Measurements from ENCODE around the gene KCNJ12. TPM values are rescaled to one million over a fixed set of nuclear protein-coding genes. Genes with fewer than 3 reads are reported as not detected.

The KCNJ12 gene
- total RNA-seq, 6 donors from 2014 or later: 1.2 to 3.8 (median 2.0) TPM

- 91 to 96% methylated on average over 11 of the region's 11 CpGs for WGBS, 2 donors
- TF ChIP-seq POLR2A (IDR thresholded peaks at IDR 0.05) (no peak), POLR2AphosphoS5 (IDR thresholded peaks at IDR 0.05) (no peak), CTCF (IDR thresholded peaks at IDR 0.05) (no peak), EP300 (IDR thresholded peaks at IDR 0.05) (no peak)
- Histone ChIP-seq H3K4me1 (peaks cover 8 to 13% (median 10%) of the 10 kb centered on the region in 4 donors), H3K36me3 (no peaks in the 10 kb centered on the region), H3K27me3 (peaks cover 0 to 10% (median 0%) of the 10 kb centered on the region in 4 donors), H3K9me3 (no peaks in the 10 kb centered on the region), H3K27ac (no peak overlapping the region), H3K4me3 (no peak overlapping the region)
- peak in 1 of 2 donors; percentile 26 for DNase-seq
- no peak for ATAC-seq (ENCODE audit: low FRiP score in 2 of 2)
Measured at GRCh38 chr17:21466550-21466949, 90.4 kb downstream of the KCNJ12 start.

- no peak for DNase-seq
- no peaks in the 10 kb centered on the region for H3K9me3 ChIP-seq
- peaks cover 8 to 13% (median 10%) of the 10 kb centered on the region in 4 donors for H3K4me1 ChIP-seq
- peaks cover 0 to 10% (median 0%) of the 10 kb centered on the region in 4 donors for H3K27me3 ChIP-seq
- TF ChIP-seq EP300 (IDR thresholded peaks at IDR 0.05): no peak
- TF ChIP-seq POLR2A (IDR thresholded peaks at IDR 0.05): no peak
- TF ChIP-seq POLR2AphosphoS5 (IDR thresholded peaks at IDR 0.05): no peak
- TF ChIP-seq CTCF (IDR thresholded peaks at IDR 0.05): no peak
- H3K4me3 ChIP-seq: no peak overlapping the region
- no peak overlapping the region for H3K27ac ChIP-seq
- WGBS, 2 donors: 77 to 86% methylated on average over 7 of the region's 7 CpGs
- no peak for ATAC-seq (ENCODE audit: low FRiP score in 2 of 2)
- no peaks in the 10 kb centered on the region for H3K36me3 ChIP-seq
Measured at GRCh38 chr17:21467196-21467595, 91.0 kb downstream of the KCNJ12 start.

- no peak for ATAC-seq (ENCODE audit: low FRiP score in 2 of 2)
- no peaks in the 10 kb centered on the region for H3K36me3 ChIP-seq
- H3K9me3 ChIP-seq: no peaks in the 10 kb centered on the region
- peaks cover 8 to 13% (median 10%) of the 10 kb centered on the region in 4 donors for H3K4me1 ChIP-seq
- DNase-seq: no peak
- WGBS, 2 donors: 89 to 94% methylated on average over 13 of the region's 13 CpGs
- no peak overlapping the region for H3K4me3 ChIP-seq
- peaks cover 0 to 10% (median 0%) of the 10 kb centered on the region in 4 donors for H3K27me3 ChIP-seq
- TF ChIP-seq EP300 (IDR thresholded peaks at IDR 0.05) (no peak), POLR2AphosphoS5 (IDR thresholded peaks at IDR 0.05) (no peak), CTCF (IDR thresholded peaks at IDR 0.05) (no peak), POLR2A (IDR thresholded peaks at IDR 0.05) (no peak)
- no peak overlapping the region for H3K27ac ChIP-seq
Measured at GRCh38 chr17:21467739-21468490, 91.8 kb downstream of the KCNJ12 start.

Other genes with a start within 250 kb of the KCNJ12 start
- gene DHRS7B, start 249.4 kb upstream of the KCNJ12 start, total RNA-seq: 10 to 100 TPM; 16.8 to 47.2 (median 30.2) TPM
- 10 to 100 TPM; 13.0 to 38.9 (median 21.6) TPM for gene TMEM11, start 162.2 kb upstream of the KCNJ12 start, total RNA-seq
- gene NATD1, start 122.9 kb upstream of the KCNJ12 start, total RNA-seq: 10 to 100 TPM; 11.2 to 32.5 (median 16.1) TPM
- gene MAP2K3, start 91.6 kb upstream of the KCNJ12 start, total RNA-seq: 100 to 1,000 TPM in 1 of 6 donors, 10 to 100 TPM in 5; 45.1 to 134 (median 79.5) TPM